Activated CD8-positive, alpha-beta memory T cell treated with anti-CD3 and anti-CD28 coated beads for 4 hours (primary cell): ENCODE results near the gene GPR158.

Source experiments
- DNase-seq, 2 donors: peaks; one replicate each; pipeline ENCODE4 v3.0.0-alpha.2; 2020; ENCODE audit warnings: low read depth in 2 of 2

The GPR158 gene

DNA sequence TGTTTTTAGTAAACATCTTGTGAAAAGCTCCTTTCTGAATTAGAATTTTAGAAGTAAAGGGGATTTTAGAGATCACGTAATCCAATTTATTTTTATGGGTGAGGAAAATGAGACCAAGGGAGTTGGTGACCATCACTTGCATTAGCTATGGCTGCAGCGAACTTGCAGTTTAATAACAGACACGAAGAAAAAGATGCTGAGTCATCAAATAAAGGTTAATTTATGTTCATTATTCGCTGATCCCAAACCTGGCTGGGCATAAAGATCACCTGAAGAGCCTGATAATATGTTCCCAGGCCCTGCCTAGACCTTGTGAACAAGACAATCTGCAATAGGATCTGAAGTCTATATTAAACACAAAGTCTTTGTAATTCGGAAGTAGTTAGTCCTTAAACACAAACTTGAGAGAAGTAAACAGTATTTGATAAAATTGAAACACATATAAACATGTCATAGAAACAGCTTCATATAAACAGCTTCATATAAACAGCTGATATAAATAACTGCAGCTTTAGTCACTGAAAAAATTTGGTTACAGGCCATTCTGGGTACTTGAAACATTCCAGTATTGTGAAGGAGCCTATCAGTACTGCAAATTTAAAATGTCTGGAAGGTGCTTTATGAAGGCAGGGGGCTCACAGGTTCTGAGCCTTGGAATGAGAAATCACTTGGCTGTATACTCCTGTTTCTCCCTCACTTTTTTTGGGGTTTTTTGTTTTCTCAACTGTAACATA, 16.5 kb downstream of the GPR158 start:
- no peak for DNase-seq

DNA sequence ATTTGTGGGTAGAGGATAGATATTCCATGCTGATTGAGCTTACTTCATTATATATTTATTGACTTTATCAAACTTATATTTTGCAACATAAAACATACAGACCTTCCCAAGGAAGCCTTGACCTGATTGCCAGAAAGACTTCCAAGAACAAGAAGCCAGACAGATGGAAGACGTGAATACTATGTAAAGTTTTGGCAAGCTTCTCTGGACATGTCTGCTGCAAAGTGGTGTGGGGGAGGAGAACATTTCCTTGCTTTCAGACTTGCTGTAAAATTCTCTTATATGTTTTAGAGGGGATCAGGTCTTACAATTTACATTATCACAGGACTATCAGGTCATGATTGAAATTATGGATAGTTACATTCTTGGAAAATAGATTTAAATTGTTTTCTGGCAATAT, 23.4 kb downstream of the GPR158 start:
- DNase-seq: no peak

DNA sequence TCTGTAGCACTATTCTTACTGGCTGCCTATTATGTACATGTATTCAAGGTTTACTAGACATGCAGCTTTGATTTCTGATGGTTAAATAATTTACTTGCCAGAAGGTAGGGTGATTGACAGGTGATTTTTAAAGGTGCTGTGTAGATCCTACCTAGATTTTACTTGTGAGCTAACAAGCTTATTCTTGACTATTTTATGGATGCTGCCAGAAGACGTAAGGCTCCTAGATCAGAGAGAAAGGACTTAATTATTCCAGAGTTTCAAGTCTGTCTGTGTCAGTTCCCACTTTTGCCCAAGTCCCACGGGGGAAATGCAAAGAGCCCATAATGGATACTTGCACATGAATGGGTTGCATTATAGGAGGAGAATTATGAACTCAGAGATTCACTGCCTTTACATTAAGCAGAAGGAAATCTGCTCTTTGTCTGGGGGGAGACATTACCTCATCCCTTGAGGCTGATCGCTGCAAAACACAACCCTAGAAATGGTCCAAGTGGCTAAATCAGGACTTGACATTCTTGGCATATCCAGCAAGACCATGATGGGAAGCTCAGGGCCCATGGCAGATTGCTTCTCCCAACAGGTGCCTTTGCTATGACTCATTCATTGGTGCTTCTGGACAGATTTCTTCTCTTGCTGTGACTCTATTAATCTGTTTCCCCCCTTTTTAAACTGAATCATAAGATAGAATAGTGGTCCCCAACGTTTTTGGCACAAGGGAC, 32.1 kb downstream of the GPR158 start:
- no peak for DNase-seq

DNA sequence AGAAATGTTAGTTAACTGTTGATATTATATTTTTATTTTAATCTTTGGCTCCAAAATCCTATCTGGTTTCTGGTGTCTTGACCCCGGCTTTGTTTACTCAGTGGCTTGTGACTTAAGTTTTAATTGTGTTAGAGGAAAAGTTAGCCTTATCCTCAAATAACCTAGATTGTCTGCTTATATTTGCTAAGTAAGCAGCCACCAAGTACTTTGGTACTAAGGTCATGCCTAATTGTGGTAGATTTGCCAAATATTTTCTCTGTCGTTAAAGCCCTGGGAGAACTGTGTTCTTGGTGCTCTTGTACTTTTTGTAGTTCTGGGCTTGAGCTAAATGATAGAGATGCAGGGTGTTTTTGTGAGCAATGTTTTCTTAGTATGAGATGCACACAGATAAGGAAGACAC, 34.8 kb downstream of the GPR158 start:
- DNase-seq: no peak

DNA sequence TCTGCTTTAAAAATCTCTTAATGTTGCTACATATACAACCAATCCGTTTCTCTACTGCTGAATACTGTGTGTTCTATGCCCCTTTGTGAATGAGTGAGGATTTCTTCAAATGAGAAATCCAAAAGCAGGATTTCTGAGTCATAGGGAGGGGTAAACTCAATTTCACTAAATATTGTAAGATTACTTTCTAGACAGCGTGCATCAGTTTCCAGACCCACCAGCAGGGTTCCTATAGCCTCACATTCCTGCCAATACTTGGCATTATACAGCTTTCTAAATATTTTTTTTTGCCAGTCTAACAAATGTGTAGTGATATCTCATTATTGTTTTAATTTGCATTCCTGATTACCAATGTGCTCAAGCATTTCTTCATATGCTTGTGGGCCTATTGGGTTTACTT, 35.5 kb downstream of the GPR158 start:
- no peak for DNase-seq

GRCh38 chr10:25220156-25220555, 45.4 kb downstream of the GPR158 start:
- no peak for DNase-seq

DNA sequence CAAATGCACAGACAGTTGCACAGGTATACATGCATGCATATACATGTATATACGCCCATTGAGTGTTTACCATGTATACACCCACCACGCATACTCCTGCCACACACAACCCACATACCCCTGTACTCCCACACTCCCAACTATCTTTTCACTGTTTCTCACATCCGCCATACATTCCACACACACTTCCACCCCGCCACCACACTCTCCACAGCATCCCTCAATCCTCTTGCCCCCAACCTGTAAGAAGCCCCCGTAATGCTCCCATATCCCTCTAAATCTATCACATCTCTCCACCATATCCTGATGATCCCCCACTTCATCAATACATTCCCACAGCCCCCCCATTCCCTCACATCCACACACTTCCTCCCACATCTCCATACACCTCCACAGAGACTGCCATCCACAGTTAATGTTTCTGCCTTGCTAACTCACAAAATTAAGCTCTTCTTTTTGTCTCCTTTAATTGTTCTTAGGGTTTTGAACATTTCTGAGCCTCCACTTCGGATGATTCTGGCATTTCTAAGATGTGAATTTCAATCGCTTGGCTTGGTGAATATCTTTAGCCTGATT, 47.4 kb downstream of the GPR158 start:
- no peak for DNase-seq

GRCh38 chr10:25226775-25227682, 52.2 kb downstream of the GPR158 start:
- DNase-seq: no peak

DNA sequence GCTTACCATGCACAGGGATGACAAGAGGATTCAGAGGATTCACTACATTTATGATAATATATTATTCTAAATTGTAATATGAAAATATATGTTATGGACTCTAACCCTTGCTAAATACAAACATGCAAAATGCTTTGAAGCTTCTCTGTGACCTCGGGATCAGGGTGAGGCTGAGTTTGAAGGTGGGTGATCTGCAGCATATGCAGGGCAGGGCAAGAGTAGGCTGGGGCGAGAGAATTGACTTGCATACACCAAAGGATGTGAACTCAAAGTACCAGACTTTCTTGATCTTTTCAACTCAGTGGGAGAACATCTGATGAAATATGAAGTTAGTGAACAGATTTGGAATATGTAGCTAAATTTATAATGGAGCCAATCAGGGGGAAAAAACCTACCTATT, 57.0 kb downstream of the GPR158 start:
- DNase-seq: no peak

DNA sequence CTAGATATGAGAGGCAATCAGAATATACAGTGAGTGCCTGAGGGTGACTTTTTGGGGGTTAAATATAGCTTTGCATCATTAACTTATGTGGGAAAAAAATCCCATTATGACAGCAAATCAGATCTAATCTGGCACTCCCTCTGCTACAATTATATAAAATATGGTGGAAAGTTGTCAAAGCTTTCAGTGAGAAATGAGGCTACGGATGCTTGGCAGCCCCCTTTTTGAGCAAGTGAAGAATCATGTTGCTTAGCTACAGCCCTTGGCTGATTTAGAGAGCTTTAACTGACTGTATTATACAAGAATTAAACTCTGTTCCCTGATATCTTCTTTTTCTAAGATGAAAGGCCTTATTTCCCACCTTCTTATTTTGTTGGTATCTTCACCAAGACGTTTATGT, 57.4 kb downstream of the GPR158 start:
- DNase-seq: no peak

DNA sequence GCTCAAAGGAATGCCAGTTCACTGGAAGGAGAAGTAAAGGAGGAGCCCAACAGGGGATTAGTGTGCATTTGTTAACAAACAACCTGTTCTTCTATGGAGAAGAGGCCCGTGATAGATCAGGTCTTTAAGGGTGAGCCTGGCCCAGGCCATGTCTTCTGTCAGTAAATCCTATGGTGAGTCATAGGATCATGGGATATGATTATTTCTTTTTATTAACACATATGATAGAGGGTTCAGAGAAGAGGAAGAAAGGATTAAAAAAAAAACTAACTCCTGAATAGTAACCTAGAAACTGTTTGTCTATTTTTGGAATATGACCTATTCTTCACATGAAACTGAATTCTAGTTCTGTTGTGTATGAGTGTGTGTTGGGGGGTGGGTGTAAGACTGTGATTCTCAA, 70.4 kb downstream of the GPR158 start:
- DNase-seq: no peak

- no peak for DNase-seq
These were observed 82.8 kb downstream of the GPR158 start for GRCh38 chr10:25257646-25258045.

- DNase-seq: no peak
These were observed 86.3 kb downstream of the GPR158 start for GRCh38 chr10:25261110-25261509.

DNA sequence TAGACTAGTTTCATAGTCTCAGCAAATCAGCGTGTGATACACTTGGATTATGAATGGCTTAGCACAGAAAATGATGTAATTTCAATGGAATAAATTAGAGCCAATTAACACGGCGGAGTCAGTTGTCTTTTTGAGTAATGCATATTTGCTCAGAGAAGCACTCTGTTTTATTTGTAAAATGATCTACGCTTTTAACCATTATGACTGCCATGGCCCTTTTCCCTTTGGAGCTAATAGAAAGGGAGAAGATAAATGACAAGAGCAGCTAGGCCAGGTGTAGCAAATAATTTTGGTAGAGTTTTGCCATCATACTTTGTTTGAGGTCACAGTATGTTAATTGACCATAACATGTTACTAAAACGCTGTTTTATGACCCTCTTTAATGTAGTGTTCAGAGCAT, 86.8 kb downstream of the GPR158 start:
- DNase-seq: no peak

DNA sequence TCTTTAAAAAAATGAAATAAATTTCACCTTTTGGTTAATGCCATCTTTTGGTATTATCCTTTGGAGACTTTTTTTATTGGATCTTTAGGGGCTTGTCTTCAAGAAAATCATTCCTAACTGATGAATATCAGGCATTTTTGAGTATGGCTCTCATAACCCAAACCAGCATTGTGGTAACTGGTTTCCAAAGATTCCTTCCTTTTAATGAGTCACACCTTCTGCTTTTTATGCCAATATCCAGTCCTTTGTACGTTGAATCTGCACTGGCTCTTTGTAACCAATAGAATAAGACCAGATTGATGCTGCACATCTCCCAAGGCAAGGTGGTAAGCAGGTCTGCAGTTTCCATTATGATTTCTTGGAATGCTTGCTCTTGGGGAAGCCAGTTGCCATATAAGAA, 89.1 kb downstream of the GPR158 start:
- no peak for DNase-seq

GRCh38 chr10:25278180-25278579, 103.4 kb downstream of the GPR158 start:
- no peak for DNase-seq

- no peak for DNase-seq
These were observed 105.3 kb downstream of the GPR158 start for GRCh38 chr10:25280076-25280475.

GRCh38 chr10:25280573-25280972, 105.8 kb downstream of the GPR158 start:
- no peak for DNase-seq

- no peak for DNase-seq
These were observed 111.0 kb downstream of the GPR158 start for GRCh38 chr10:25285809-25286208.

GRCh38 chr10:25288181-25288580, 113.4 kb downstream of the GPR158 start:
- no peak for DNase-seq

DNA sequence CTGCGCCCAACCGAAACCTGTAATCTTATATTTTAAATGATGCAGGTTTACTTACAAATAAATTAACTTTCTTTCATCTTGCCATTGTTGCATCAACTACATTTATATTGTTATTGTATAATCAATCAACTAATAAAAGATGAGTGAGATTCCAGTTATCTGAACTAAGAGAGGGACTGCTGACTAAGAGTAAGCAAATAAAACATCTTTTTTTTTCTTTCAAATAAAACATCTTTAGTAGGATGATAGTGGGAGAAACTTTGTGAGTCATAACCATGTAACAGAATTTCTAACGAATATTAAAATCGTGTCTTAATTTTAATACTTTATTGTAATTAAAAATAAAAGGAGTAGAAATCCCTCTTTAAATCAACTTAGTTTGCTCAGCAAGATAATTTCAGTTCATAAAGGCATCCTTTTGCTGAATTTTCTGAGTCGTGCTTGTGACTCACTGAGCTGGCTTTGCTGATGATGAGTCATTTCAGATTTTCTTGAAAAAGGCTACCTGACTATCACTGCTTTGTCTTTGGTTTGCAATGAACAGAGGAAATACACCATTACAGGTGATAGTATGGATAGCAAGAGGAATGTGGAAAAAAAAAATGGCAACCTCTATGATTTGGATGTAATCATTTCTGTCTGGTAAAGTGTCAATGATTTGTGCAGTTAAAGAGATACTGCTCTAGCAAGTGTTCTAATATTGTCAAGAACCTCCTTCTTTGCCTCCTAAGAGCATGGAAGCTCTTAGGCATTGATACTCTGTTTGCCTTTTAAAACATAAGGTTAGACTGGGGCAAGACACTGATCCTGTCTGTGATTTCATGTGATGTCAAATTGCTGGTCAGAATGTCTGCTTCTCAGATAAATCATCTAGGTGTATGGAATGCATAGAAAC, 119.5 kb downstream of the GPR158 start:
- DNase-seq: no peak
